ENCODE measurements around the gene PDHX.

- TF ChIP-seq CTCF (optimal IDR thresholded peaks at IDR 0.05 in 1 of 3, IDR thresholded peaks at IDR 0.05 in 1 of 3, conservative IDR thresholded peaks at IDR 0.05 in 1 of 3; ENCODE audit: extremely low read depth in 1 of 3, insufficient read depth in 2 of 3, low read length in 3 of 3), result no peak
- no peak for TF ChIP-seq EZH2 (IDR thresholded peaks at IDR 0.05; ENCODE audit: low read length)
Observed at GRCh38 chr11:34899633-34900016, 16.8 kb upstream of the PDHX start.

Data from keratinocyte (primary cell).